Stomach (tissue), 4 donors: Measurements from ENCODE around the gene GPR153.

ENCODE experiments used
- EP300 ChIP-seq: sonication (generic); formaldehyde crosslinking; IDR thresholded peaks from one replicate; pipeline ENCODE4 v1.6.1; 2017; ENCODE audit warnings: antibody characterized with exemption
- POLR2AphosphoS5 ChIP-seq, 3 donors: sonication (generic); formaldehyde crosslinking; IDR thresholded peaks; one replicate each; pipeline ENCODE4 v1.6.1; 2016; ENCODE audit warnings: antibody characterized with exemption in 3 of 3
- TF ChIP-seq, protein P1 (sequence below), 7 experiments: fragments of 450-650 bp in 4 of 7; fragments of 200-600 bp in 3 of 7; sonication (generic) in 3 of 7; IDR thresholded peaks; one replicate each; pipeline ENCODE4 v1.5.1; 2016 to 2019; ENCODE audit warnings: antibody characterized with exemption in 7 of 7, control low read depth in 2 of 7, mild to moderate bottlenecking in 1 of 7

DNA sequence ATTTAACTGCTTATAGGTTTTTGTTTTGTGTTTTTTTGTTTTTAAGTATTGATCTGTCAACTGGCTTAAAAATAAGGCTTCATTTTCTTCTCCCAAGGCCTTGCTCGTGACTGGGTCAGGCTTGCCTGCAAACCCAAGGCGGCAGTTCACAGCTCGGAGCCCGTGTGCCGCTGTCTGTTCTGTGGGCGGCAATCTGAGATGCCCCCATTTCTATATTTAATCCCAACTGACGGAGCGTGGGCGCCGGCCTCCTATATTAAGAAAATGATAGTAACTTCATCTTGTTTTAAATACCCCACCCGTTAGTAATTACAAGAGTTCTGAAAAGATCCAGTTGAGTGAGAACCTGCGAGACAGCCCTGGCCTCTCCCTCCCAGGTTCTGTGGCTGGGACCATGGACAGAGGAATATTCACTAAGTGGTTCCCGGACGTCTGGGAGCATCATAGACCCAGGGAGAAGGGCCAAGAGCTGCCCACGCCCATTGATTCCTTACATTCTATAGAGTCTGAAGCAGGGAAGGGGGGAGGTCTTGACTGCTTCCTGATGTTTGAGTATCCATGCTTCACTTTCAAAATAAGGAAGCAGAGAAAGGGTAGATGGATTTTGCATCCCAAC, 42.6 kb upstream of the GPR153 start:
- TF ChIP-seq EP300: no peak
- no peak for TF ChIP-seq POLR2AphosphoS5 (IDR thresholded peaks at IDR 0.05)
- TF ChIP-seq, protein P1, sequence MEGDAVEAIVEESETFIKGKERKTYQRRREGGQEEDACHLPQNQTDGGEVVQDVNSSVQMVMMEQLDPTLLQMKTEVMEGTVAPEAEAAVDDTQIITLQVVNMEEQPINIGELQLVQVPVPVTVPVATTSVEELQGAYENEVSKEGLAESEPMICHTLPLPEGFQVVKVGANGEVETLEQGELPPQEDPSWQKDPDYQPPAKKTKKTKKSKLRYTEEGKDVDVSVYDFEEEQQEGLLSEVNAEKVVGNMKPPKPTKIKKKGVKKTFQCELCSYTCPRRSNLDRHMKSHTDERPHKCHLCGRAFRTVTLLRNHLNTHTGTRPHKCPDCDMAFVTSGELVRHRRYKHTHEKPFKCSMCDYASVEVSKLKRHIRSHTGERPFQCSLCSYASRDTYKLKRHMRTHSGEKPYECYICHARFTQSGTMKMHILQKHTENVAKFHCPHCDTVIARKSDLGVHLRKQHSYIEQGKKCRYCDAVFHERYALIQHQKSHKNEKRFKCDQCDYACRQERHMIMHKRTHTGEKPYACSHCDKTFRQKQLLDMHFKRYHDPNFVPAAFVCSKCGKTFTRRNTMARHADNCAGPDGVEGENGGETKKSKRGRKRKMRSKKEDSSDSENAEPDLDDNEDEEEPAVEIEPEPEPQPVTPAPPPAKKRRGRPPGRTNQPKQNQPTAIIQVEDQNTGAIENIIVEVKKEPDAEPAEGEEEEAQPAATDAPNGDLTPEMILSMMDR (IDR thresholded peaks at IDR 0.05): no peak
